ENCODE data around the gene KTN1.

The KTN1 gene

DNA sequence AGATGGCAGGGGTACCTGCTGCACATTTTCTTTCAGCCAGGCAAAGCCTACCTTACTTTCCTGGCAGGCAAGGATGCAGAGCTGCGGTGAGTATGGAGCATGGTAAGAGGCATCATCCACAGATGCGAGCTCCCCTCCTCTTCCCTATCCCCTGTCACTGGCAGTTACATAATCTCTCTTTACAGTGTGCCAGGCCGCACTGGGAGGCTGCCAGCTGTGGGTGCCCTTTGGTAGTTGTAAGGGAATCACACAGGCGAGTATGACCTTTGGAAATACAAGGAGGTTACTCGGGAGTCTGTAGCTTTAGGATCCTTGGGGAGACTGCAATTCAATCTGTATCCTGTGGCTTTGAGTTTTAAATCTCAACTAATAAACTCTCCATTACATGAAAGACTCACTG is 132.5 kb downstream of the KTN1 start:
- no peaks in the 10 kb centered on the region for H3K27me3 ChIP-seq (ENCODE audit: control insufficient read depth in 1 of 2, insufficient read depth in 2 of 2, low read length in 2 of 2)
- no peaks in the 10 kb centered on the region for H3K36me3 ChIP-seq (ENCODE audit: control insufficient read depth in 2 of 2, insufficient read depth in 2 of 2, low read length in 2 of 2)
- no peaks in the 10 kb centered on the region for H3K9me3 ChIP-seq (ENCODE audit: control insufficient read depth in 2 of 2, low read length in 2 of 2)
- H3K27ac ChIP-seq (ENCODE audit: low read length), result no peak overlapping the region
- H3K4me1 ChIP-seq (ENCODE audit: control insufficient read depth, insufficient read depth, low read length), result no peaks in the 10 kb centered on the region
- no peak overlapping the region for H3K4me3 ChIP-seq (ENCODE audit: low read length in 2 of 2)
- no peak overlapping the region for H3K9ac ChIP-seq (ENCODE audit: low read length in 2 of 2)

DNA sequence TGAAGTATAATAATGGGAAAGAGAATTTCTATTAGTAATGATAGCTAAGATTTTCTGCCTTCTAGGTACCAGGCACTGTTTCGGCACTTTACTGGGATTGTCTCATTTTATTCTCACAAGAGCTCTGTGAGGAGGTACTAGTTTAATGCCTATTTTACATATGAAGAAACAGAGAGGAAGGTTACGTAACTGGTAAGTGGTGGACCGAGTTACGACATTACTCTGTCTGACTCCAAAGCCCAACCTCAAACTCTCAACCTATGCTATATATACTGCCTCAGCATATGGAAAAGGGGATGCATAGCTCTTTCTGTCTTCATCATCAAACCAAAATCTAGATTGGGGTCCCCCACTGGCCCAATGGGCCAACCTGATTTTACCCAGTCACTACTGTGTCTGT is 133.5 kb downstream of the KTN1 start:
- H3K9ac ChIP-seq (ENCODE audit: low read length in 2 of 2), result no peak overlapping the region
- H3K4me3 ChIP-seq (ENCODE audit: low read length in 2 of 2), result no peak overlapping the region
- H3K27ac ChIP-seq (ENCODE audit: low read length), result no peak overlapping the region
- H3K27me3 ChIP-seq (ENCODE audit: control insufficient read depth in 1 of 2, insufficient read depth in 2 of 2, low read length in 2 of 2), result no peaks in the 10 kb centered on the region
- no peaks in the 10 kb centered on the region for H3K4me1 ChIP-seq (ENCODE audit: control insufficient read depth, insufficient read depth, low read length)
- no peaks in the 10 kb centered on the region for H3K36me3 ChIP-seq (ENCODE audit: control insufficient read depth in 2 of 2, insufficient read depth in 2 of 2, low read length in 2 of 2)
- H3K9me3 ChIP-seq (ENCODE audit: control insufficient read depth in 2 of 2, low read length in 2 of 2), result no peaks in the 10 kb centered on the region

DNA sequence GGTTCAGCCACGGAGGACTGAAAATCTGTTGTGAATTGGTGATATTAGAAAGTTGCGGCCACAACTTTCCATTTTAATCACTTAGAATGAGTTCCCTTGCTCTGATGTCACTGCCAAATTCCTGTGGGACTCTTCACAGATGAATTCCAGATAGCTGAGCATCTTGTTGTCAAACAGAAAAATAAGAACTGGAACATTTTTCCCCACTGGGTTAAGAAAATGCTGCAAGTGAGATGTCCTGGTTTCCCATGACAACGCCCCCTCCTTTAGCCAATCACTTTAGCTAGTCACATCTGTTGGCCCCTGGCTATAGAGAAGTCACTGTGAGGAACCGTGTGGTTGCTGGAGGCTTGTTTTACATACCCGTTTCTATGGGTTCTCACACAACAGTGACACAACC is 135.9 kb downstream of the KTN1 start:
- Histone ChIP-seq H3K36me3 (ENCODE audit: control insufficient read depth in 2 of 2, insufficient read depth in 2 of 2, low read length in 2 of 2) (no peaks in the 10 kb centered on the region), H3K27me3 (ENCODE audit: control insufficient read depth in 1 of 2, insufficient read depth in 2 of 2, low read length in 2 of 2) (no peaks in the 10 kb centered on the region), H3K4me1 (ENCODE audit: control insufficient read depth, insufficient read depth, low read length) (no peaks in the 10 kb centered on the region), H3K9me3 (ENCODE audit: control insufficient read depth in 2 of 2, low read length in 2 of 2) (no peaks in the 10 kb centered on the region), H3K27ac (ENCODE audit: low read length) (no peak overlapping the region), H3K9ac (ENCODE audit: low read length in 2 of 2) (no peak overlapping the region), H3K4me3 (ENCODE audit: low read length in 2 of 2) (no peak overlapping the region)

DNA sequence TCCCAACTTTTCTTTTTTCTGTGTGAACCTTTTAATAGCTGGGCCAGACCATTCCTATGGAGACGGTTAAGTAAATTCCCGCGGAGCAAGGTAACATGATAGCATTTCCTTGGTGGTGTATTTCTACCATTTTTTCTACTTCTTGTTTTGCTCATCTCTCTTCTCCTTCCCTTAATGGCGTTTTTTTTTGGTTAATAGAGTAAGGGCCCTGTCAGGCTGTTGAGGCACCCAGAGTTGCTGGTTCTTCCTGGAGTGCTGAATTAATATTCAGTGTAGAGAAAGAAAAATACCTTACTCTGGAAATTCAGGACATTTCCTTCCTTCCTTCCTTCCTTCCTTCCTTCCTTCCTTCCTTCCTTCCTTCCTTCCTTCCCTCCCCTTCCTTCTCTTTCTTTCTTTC is 137.6 kb downstream of the KTN1 start:
- H3K4me1 ChIP-seq (ENCODE audit: control insufficient read depth, insufficient read depth, low read length), result no peaks in the 10 kb centered on the region
- H3K27me3 ChIP-seq (ENCODE audit: control insufficient read depth in 1 of 2, insufficient read depth in 2 of 2, low read length in 2 of 2), result no peaks in the 10 kb centered on the region
- no peak overlapping the region for H3K9ac ChIP-seq (ENCODE audit: low read length in 2 of 2)
- no peaks in the 10 kb centered on the region for H3K9me3 ChIP-seq (ENCODE audit: control insufficient read depth in 2 of 2, low read length in 2 of 2)
- no peak overlapping the region for H3K27ac ChIP-seq (ENCODE audit: low read length)
- no peaks in the 10 kb centered on the region for H3K36me3 ChIP-seq (ENCODE audit: control insufficient read depth in 2 of 2, insufficient read depth in 2 of 2, low read length in 2 of 2)
- H3K4me3 ChIP-seq (ENCODE audit: low read length in 2 of 2), result no peak overlapping the region

DNA sequence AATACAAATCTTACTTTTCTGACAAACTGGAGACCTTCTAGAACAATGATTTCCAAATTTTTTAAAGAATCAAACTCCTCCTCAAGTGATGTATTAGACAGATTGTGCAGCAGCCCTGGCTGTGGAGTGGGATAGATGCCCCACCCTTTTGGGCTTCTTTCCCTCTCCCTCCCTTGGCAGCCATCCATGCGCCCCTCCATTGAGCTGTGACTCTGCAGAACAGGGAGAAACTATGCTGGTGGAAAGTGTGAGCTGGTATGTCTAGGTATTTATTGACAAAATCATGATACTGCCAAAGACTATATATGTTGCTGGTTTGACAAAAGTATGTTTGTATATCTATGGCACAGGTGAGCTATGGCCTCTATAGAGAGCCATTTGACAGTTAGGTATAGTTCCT is 138.5 kb downstream of the KTN1 start:
- Histone ChIP-seq H3K9me3 (ENCODE audit: control insufficient read depth in 2 of 2, low read length in 2 of 2) (no peaks in the 10 kb centered on the region), H3K9ac (ENCODE audit: low read length in 2 of 2) (no peak overlapping the region), H3K4me1 (ENCODE audit: control insufficient read depth, insufficient read depth, low read length) (no peaks in the 10 kb centered on the region), H3K4me3 (ENCODE audit: low read length in 2 of 2) (no peak overlapping the region), H3K27me3 (ENCODE audit: control insufficient read depth in 1 of 2, insufficient read depth in 2 of 2, low read length in 2 of 2) (no peaks in the 10 kb centered on the region), H3K36me3 (ENCODE audit: control insufficient read depth in 2 of 2, insufficient read depth in 2 of 2, low read length in 2 of 2) (no peaks in the 10 kb centered on the region), H3K27ac (ENCODE audit: low read length) (no peak overlapping the region)

DNA sequence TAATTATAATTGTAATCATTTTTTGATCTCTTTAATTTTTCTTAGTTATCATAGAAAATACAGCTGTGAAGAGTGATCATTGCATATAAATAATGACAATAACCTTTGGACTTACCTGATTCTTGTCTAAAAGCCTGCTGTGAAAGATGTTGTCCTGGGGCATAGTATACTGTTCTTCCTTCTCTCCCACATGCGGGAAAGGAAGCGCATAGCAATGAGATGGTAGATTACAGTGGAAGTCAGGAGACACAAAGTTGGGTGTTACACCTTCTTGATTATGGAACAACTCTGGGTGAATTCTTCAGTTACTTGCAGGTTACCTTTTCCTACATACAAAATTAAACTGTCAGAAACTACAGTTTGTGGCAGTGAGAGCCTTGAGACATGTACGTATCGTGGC is 140.8 kb downstream of the KTN1 start:
- Histone ChIP-seq H3K4me1 (ENCODE audit: control insufficient read depth, insufficient read depth, low read length) (no peaks in the 10 kb centered on the region), H3K27ac (ENCODE audit: low read length) (no peak overlapping the region), H3K36me3 (ENCODE audit: control insufficient read depth in 2 of 2, insufficient read depth in 2 of 2, low read length in 2 of 2) (no peaks in the 10 kb centered on the region), H3K9me3 (ENCODE audit: control insufficient read depth in 2 of 2, low read length in 2 of 2) (no peaks in the 10 kb centered on the region), H3K27me3 (ENCODE audit: control insufficient read depth in 1 of 2, insufficient read depth in 2 of 2, low read length in 2 of 2) (no peaks in the 10 kb centered on the region), H3K9ac (ENCODE audit: low read length in 2 of 2) (no peak overlapping the region), H3K4me3 (ENCODE audit: low read length in 2 of 2) (no peak overlapping the region)

DNA sequence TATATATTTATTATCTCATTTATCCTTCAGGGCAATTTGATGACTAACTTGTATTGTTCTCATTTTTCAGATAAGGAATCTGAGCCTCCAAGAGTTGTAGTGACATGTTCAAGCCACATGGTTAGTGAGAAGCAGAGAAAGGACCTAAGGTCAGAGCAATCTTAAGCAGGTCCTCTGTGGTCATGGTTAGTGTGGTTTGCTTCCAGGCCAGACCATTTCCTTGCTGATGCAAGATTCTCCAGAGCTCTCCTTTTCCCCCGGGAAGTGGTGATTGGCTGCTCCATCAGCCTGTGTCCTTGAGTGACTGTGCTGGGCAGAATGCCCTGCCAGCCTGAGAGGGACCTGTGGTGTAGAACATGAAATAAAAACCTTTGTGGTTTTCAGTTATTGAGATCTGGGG is 141.3 kb downstream of the KTN1 start:
- H3K9ac ChIP-seq (ENCODE audit: low read length in 2 of 2), result no peak overlapping the region
- no peak overlapping the region for H3K4me3 ChIP-seq (ENCODE audit: low read length in 2 of 2)
- no peaks in the 10 kb centered on the region for H3K9me3 ChIP-seq (ENCODE audit: control insufficient read depth in 2 of 2, low read length in 2 of 2)
- no peaks in the 10 kb centered on the region for H3K36me3 ChIP-seq (ENCODE audit: control insufficient read depth in 2 of 2, insufficient read depth in 2 of 2, low read length in 2 of 2)
- no peak overlapping the region for H3K27ac ChIP-seq (ENCODE audit: low read length)
- no peaks in the 10 kb centered on the region for H3K4me1 ChIP-seq (ENCODE audit: control insufficient read depth, insufficient read depth, low read length)
- no peaks in the 10 kb centered on the region for H3K27me3 ChIP-seq (ENCODE audit: control insufficient read depth in 1 of 2, insufficient read depth in 2 of 2, low read length in 2 of 2)

DNA sequence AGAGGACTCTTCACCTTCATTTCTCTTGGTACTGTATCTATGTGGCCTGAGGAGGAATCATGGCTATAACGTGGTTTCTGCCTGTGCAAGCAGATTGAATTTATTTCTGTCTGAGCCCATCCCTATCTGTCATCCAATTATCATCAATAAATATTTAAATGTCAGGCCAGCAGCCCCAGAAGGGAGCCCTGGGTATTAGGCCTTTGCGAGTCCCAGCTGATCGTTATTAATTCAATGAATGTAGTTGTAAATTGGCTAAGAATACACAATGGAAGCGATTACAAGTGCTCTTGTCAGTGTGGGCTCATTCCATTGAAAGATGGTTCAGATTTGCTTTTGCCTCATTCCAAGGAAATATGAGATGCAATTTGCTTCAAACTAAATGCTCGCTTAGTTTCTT is 142.0 kb downstream of the KTN1 start:
- no peaks in the 10 kb centered on the region for H3K4me1 ChIP-seq (ENCODE audit: control insufficient read depth, insufficient read depth, low read length)
- H3K27me3 ChIP-seq (ENCODE audit: control insufficient read depth in 1 of 2, insufficient read depth in 2 of 2, low read length in 2 of 2), result no peaks in the 10 kb centered on the region
- H3K4me3 ChIP-seq (ENCODE audit: low read length in 2 of 2), result no peak overlapping the region
- H3K36me3 ChIP-seq (ENCODE audit: control insufficient read depth in 2 of 2, insufficient read depth in 2 of 2, low read length in 2 of 2), result no peaks in the 10 kb centered on the region
- H3K9me3 ChIP-seq (ENCODE audit: control insufficient read depth in 2 of 2, low read length in 2 of 2), result no peaks in the 10 kb centered on the region
- no peak overlapping the region for H3K9ac ChIP-seq (ENCODE audit: low read length in 2 of 2)
- no peak overlapping the region for H3K27ac ChIP-seq (ENCODE audit: low read length)

DNA sequence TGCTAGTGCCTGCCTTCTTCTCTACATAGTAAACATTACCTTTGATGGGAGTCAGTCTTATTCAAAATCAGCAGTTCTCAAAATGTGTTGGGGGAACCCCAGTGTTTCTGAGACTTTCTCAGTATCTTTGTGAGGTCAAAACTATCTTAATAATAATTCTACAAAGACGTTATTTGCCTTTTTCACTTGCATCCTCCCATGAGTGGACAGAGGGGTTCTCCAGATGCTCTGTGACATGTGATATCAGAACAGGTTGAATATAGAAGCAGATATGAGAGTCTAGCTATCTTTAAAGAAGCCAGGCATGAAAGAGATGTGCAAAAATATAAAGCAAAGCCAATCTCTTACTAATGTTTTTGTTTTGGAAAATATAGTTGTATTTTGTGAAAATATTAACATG is 144.7 kb downstream of the KTN1 start:
- Histone ChIP-seq H3K27ac (ENCODE audit: low read length) (no peak overlapping the region), H3K9me3 (ENCODE audit: control insufficient read depth in 2 of 2, low read length in 2 of 2) (no peaks in the 10 kb centered on the region), H3K9ac (ENCODE audit: low read length in 2 of 2) (no peak overlapping the region), H3K36me3 (ENCODE audit: control insufficient read depth in 2 of 2, insufficient read depth in 2 of 2, low read length in 2 of 2) (no peaks in the 10 kb centered on the region), H3K4me1 (ENCODE audit: control insufficient read depth, insufficient read depth, low read length) (no peaks in the 10 kb centered on the region), H3K4me3 (ENCODE audit: low read length in 2 of 2) (no peak overlapping the region), H3K27me3 (ENCODE audit: control insufficient read depth in 1 of 2, insufficient read depth in 2 of 2, low read length in 2 of 2) (no peaks in the 10 kb centered on the region)

DNA sequence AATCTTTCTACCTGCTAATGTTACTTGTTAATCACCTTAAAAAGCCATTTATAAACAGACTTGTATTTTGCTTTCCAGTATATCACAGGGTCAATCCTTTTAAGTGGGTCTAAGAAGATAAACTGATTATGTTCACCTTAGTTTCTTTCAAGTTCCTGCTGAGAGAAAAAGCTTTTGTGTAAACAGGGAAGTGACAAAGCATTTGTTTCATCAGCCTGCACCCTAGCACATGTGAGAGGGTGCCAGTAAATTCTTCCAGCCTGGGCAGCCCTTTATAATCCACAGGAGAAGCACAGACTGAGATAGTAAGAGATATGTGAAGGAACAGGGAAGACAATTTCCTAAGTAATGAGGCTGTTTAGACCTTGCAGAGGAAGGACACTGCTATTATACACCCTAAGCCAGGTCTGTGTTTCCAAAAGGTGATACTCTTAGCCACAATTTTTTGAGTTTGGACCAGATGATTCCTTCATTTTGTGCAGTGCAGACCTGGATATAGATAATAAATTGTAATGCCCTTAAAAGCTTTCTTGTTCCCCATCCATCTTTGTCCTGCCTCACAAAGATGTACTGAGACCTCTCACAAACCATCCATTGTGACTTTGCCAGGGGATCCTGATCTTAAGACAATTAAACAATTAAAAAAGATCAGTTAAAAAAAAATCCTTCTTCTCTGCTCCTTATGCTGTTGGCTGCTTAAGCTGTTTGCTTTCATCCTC is 150.7 kb downstream of the KTN1 start:
- H3K4me1 ChIP-seq (ENCODE audit: control insufficient read depth, insufficient read depth, low read length), result no peaks in the 10 kb centered on the region
- H3K27ac ChIP-seq (ENCODE audit: low read length), result no peak overlapping the region
- H3K9me3 ChIP-seq (ENCODE audit: control insufficient read depth in 2 of 2, low read length in 2 of 2), result no peaks in the 10 kb centered on the region
- H3K36me3 ChIP-seq (ENCODE audit: control insufficient read depth in 2 of 2, insufficient read depth in 2 of 2, low read length in 2 of 2), result no peaks in the 10 kb centered on the region
- H3K9ac ChIP-seq (ENCODE audit: low read length in 2 of 2), result no peak overlapping the region
- H3K27me3 ChIP-seq (ENCODE audit: control insufficient read depth in 1 of 2, insufficient read depth in 2 of 2, low read length in 2 of 2), result no peaks in the 10 kb centered on the region
- no peak overlapping the region for H3K4me3 ChIP-seq (ENCODE audit: low read length in 2 of 2)

DNA sequence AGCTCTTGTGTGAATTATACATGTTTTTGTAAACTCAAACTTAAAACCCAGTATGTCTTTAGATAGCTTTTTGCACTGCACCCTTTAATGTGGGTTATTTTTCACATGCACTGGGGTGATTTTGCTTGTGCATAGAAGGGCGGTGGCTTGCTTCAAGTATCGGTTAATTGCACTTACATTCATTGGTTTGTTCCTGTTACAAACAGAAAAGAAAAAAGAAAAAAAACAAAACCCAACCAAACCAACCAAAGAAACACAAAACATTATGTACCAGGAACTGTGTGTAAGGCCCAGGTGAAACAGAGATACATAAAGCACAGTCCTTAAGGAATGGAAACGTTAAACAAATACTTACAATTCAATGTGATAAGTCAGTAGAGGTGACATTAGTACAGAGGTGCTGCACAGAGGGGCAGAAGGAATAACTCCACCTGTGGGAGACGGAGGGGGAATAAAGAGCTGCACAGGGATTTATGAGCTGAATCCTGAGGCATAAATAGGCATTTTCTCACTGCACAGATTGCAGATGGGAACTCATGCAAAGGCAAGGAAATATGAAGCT is 151.4 kb downstream of the KTN1 start:
- H3K36me3 ChIP-seq (ENCODE audit: control insufficient read depth in 2 of 2, insufficient read depth in 2 of 2, low read length in 2 of 2), result no peaks in the 10 kb centered on the region
- H3K27me3 ChIP-seq (ENCODE audit: control insufficient read depth in 1 of 2, insufficient read depth in 2 of 2, low read length in 2 of 2), result no peaks in the 10 kb centered on the region
- H3K9me3 ChIP-seq (ENCODE audit: control insufficient read depth in 2 of 2, low read length in 2 of 2), result no peaks in the 10 kb centered on the region
- H3K27ac ChIP-seq (ENCODE audit: low read length), result no peak overlapping the region
- H3K4me1 ChIP-seq (ENCODE audit: control insufficient read depth, insufficient read depth, low read length), result no peaks in the 10 kb centered on the region
- no peak overlapping the region for H3K4me3 ChIP-seq (ENCODE audit: low read length in 2 of 2)
- no peak overlapping the region for H3K9ac ChIP-seq (ENCODE audit: low read length in 2 of 2)
